ENCODE results near the gene ARF6.
"Not testable (repeated sequence)": the region's sequence is repeated elsewhere in the genome, so short reads cannot be mapped to it uniquely, and the experiment has no call there.

The ARF6 gene

DNA sequence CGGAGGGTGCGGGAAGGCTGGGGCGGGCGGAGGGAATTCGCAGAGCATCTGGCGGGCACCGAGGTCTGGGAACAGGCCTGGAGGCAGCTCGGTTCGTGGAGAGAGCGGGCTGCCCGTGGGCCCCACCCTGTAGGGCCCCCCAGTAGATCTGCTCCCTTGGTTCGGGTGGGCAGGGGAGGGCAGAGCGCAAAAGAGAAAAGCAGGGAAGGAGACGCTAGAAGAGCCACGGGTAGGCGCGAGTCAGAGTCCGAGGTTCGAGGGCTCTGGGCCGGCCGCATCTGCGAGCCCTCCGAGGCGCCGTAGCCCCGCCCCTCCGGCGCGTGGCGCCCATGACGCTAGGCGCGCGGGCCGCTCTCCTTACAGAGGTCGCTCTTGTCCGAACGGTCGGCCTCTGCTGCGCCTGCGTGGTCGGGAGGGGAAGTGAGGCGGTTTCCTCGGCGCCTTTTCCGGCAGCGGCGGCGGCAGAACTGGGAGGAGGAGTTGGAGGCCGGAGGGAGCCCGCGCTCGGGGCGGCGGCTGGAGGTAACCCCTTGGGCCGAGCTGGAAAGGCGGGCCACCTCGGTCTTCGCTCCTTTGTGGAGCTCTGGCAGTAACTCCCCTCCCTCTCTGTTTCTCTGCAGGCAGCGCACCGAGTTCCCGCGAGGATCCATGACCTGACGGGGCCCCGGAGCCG, at the start of gene ARF6:
Gene ARF6 (plus strand): TSS at position 447 of the 673 bp plus-strand sequence. CDS start 655 bp downstream, outside the sequence.
- DNase-seq (ENCODE audit: low read depth in 2 of 3, low spot score in 1 of 3), result peak; percentile 92 to 96 (median 96)

DNA sequence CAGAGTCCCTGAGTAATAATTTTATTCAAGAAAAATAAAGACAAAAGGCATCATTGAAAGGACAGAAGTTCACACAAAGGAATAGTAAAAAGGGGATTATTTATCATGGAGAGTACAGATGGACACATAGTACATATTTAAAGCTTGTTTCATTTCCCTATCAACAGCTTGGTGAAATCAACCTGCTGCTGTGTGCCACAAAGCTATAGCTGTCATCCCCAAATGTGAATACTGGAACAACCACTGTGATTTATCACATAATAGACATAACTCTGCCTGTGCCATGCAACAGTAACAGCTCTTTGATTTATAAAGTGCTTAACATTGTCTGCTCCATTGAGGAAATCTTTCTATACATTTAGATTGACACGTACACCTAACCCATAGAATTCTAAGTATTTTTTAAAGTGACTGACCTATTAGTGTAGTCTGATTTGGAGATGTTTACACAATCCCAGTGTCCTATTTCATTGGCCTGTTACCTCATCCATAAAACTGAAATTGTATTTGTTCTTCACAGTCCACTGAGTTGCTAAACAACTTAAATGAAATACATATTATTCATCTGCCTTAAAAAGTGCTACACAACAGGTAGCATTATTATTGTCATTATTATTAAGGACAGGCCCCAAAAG, 43.6 kb upstream of the ARF6 start:
- DNase-seq (ENCODE audit: low read depth in 2 of 3, low spot score in 1 of 3), result no peak

DNA sequence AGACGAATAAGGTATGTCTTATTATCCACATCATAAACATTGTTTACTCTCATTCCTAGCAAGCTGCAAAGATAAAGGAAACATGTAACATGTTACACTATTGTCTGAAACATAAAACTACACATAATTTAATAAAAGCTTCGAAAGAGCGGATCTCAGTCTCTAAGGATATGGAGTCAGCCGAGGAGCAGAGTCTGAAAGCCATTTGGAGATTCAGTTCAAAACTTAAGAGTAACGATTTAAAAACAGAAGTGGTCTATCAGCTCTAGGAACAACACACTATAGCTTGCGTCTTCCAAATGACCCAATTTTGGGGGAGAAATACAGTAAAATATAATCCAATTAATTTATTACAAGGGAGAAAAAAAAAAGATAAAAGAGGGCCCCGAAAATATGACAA, 41.1 kb upstream of the ARF6 start:
- no peak for DNase-seq (ENCODE audit: low read depth in 2 of 3, low spot score in 1 of 3)

DNA sequence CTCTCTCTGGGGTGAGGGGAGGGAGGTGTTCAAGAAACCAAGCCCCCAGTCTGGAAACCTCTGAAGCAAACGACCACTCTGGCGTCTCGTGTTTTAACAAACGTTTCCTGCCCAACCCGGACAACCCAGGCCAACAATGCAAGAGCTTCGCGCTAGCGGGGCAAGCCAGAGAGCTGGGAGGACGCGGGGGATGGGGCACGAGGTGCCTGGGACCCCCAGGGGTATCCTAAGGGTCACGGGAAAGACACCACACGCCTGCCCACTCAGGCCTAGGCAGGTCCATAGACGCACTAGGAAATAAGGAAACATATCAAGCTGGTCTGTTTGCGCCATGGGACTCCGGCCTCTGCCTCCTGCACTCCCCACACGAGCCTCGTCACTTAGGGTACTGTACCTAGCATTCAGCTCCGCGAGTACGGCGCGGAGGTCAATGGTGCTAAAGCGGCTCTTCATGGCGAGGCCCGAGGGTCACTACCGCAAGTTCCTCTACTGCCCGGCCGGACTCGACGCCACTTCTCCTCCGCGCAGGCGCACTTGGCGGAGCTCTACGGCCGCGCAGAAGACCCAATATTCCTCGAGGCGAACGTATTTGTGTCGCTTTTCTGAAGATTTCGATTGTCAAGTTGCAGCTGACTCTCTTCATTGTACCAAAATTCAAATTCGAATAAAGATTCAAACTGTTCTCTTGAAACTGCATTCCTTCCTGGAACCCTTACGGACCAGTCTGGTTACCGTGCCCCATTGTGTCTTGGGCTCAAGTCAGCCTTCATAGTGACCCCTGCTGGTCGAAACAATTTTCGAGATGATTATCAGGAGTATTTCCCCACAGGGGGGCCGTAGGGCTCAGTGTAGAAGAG, 40.4 kb upstream of the ARF6 start, which contains the start of gene NEMF:
Gene NEMF (minus strand): TSS at position 488 of the 857 bp plus-strand sequence. CDS start 35 bp downstream, at position 453.
- peak in 2 of 3 donors; percentile 74 to 95 for DNase-seq (ENCODE audit: low read depth in 2 of 3, low spot score in 1 of 3)

DNA sequence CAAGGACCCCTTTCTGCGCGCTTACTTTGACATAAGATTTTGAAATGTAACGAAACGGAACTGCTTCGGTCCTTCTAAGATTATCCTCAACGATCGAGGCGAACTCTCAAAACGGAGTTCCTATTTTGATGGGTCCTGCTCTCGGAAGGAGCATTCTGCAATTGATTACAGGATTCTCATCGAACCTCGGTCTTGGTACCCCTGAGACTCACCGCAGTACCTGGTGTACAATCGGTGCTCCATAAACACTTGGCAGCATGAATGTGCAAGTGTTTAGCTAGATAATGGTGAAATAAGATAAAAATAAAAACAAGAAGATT, 39.8 kb upstream of the ARF6 start:
- DNase-seq (ENCODE audit: low read depth in 2 of 3, low spot score in 1 of 3), result no peak

DNA sequence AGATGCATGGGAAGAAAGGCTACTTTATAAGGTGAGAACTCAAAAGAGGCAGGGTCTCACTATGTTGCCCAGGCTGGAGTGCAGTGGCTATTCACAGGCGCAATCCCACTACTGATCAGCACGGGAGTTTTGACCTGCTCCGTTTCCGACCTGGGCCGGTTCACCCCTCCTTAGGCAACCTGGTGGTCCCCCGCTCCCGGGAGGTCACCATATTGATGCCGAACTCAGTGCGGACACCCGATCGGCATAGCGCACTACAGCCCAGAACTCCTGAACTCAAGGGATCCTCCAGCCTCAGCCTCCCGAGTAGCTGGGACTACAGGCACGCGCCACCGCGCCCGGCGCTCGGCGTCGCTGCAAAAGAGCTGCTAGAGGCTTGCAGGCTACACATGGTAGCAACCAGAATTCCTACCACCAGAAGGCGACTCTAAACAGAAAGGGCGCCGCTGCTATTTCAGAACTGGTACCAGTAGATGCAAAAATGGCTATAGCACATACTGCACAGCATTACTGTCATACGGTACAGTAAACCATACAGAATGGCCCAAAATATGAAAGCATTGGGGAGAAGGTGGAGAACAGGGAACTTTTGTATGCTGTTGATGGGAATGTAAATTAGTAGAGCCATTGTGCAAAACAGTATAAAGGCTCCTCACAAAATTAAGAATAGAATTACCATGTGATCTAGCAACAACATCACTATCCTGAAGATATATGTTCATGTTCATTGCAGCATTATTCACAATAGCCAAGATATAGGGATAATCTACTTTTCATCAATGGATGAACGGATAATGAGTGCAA, 39.1 kb upstream of the ARF6 start:
- DNase-seq (ENCODE audit: low read depth in 2 of 3, low spot score in 1 of 3), result peak; percentile 65 to 66 (median 65)

DNA sequence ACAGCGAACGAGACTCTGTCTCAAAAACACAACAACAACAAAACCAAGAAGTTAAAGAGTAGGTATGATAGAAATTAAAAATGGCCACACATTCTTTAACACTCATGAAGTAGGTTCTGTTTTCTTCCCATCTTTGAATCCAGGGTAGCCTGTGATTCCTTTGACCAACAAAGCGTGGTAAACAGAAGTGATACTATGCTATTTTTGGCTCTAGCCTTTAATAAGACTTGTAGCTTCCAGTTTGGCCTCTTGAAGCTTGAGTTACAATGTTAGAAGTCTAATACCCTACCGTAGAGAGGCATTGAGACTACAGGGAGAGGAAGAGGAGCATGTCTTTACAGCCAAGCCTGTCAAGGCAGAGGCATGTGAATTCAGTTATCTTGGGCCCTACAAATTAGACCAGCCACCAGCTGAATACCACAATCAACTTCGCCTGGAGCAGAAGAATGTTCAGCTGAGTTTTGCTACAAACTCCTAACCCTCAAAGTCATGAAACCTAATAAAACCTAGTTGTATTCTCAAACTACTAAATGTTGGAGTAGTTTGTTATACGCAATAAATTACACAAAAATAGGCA, 35.4 kb upstream of the ARF6 start:
- DNase-seq (ENCODE audit: low read depth in 2 of 3, low spot score in 1 of 3), result no peak

DNA sequence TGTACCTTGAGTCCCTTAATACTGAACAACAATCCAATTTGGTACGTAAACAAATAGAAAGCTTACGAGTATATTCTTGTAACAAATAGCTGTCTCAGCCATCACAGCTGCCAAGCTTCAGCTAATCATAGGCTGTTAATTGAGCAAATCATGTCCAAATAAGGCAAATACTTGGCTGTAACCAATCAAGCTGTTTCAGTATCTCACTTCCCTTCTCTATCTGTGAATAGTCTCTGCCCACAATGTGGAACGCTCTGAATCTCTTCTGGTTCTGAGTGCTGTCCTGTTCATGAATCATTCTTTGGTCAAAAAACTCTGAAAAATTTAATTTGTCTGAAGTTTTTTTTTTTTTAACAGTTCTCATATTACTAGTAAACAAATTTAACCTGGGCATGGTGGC, 34.5 kb upstream of the ARF6 start:
- DNase-seq (ENCODE audit: low read depth in 2 of 3, low spot score in 1 of 3), result no peak

DNA sequence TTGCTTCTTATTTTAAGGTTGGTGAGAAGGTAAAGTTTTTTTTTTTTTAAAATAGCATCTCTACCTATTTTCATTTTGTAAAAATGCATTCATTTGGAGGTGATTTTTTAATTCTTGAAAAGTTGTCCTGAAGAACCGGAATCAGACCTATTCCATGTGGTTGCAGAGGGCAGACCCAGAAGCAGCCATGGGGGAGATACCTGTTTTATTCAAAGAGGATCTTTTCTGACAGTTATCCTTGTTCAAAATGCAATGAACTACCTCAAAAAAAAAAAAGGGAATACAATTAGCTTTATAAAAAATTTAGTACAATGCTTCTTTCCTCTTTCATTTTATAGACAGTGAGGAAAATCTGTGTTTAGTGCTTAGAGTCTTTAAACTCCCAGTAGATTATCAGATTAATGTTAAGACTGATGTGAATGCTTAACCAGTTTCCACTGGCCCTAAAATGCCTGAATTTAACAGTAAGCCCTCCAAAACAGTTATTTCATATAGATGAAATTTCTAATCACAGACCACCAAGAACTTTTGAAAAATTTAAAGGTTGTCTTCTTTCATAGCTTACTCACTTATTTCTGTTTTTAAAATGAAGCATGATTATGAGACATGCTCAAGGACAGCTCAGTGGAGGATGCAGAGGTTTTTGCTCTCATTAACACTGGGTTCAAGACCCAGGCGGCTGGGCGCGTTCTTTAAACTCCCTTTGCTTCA, 31.7 kb upstream of the ARF6 start:
- DNase-seq (ENCODE audit: low read depth in 2 of 3, low spot score in 1 of 3), result no peak

DNA sequence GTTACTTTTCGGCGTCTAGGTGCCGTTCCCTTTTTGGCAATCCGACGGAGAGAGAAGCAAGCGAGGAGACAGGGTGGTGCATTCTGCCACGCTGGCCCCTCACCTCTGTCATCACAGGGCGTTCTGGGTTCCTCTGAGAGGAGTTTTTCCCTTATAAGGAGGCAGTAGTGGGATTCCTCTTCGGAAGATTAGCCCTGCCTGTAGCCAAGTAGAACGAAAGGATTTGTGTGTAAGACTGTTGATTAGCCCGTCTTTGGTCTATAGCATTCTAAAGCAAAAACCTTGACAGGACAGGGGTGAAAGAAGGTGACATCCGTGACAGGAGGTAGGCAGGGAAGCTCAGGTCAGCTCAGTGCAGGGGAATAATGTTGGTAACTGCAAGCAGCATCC, 31.2 kb upstream of the ARF6 start:
- DNase-seq (ENCODE audit: low read depth in 2 of 3, low spot score in 1 of 3), result peak; percentile 50 to 60 (median 51)

DNA sequence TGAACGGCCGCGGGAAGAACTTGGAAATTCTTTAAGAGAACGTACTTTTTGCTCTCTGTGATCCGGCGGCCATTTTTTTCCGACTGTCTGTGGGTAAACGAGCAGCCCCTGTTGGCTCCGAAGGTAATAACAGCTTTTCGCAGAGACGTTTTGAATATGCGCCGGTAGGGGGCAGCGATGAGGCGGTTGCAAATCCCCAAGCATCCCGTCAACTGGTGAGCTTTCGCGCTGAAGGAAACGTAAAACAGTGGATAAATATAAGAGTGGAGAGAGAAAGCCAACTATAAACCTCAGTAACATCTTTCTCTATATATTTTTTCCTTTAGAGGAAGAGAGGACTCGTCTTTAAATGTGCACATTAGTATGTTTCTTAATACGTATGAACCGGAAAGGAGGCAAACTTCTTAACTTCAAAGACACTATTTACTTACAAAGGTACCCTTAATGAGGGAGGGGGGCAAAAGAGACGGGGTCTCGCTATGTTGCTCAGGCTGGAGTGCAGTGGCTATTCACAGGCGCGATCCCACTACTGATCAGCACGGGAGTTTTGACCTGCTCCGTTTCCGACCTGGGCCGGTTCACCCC, 30.7 kb upstream of the ARF6 start:
- peak; percentile 73 to 90 (median 83) for DNase-seq (ENCODE audit: low read depth in 2 of 3, low spot score in 1 of 3)

DNA sequence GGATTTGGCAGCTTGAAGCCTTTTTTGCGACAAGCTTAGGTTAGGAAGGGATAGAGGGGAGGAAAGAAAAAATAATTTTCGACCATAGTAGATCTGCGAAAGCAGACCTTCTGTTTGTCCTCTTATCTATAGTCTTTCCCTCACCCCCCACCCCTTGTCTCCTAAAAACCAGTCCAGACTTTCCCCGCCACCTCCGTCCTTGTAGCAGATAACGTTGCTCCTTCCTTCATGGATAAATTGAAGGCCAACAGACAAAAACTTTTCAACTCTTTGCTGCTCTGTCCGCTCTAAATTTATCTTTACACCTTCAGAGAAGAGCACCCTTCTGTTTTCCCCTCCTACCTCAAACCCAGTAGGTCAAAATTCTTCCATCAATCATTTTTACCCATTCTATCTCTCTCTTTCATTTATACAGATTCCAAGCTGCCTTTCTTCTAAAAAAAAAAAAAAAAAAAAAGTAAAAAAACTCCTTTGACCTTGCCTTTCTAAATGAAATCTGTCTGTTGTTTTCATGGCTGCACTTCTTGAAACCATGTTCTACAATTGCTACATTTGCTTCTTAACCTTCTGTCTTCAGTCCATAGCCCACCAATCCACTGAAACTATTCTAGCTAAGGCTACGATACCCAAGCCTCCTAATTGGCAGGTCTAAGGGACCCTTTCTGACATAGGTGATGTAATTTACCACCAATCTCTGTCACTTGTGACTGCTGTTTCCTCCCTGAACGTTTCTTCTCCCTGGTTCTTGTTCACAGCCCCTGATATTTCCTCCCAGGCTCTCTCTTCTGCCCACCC, 29.2 kb upstream of the ARF6 start:
- no peak for DNase-seq (ENCODE audit: low read depth in 2 of 3, low spot score in 1 of 3)

DNA sequence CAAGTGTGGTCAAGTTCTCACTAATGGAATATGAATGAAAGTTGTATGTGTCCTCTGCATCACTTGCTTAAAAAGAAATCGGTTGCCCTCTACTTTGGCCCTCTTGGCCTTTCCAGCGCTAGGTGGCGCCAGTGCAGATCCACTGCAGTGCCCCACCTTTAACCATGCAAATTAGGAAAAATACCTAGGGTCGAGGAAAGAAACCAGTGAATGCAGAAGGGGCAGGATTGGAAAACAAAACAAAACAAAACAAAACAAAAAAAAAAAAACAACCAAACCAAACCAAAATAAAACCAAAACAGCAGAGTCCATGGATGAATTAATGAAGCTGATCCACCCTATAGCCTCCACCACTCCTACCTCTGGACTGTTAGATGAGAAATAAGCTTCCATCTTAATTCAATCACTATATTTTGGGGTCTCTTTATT, 27.4 kb upstream of the ARF6 start:
- peak; percentile 63 to 80 (median 77) for DNase-seq (ENCODE audit: low read depth in 2 of 3, low spot score in 1 of 3)

DNA sequence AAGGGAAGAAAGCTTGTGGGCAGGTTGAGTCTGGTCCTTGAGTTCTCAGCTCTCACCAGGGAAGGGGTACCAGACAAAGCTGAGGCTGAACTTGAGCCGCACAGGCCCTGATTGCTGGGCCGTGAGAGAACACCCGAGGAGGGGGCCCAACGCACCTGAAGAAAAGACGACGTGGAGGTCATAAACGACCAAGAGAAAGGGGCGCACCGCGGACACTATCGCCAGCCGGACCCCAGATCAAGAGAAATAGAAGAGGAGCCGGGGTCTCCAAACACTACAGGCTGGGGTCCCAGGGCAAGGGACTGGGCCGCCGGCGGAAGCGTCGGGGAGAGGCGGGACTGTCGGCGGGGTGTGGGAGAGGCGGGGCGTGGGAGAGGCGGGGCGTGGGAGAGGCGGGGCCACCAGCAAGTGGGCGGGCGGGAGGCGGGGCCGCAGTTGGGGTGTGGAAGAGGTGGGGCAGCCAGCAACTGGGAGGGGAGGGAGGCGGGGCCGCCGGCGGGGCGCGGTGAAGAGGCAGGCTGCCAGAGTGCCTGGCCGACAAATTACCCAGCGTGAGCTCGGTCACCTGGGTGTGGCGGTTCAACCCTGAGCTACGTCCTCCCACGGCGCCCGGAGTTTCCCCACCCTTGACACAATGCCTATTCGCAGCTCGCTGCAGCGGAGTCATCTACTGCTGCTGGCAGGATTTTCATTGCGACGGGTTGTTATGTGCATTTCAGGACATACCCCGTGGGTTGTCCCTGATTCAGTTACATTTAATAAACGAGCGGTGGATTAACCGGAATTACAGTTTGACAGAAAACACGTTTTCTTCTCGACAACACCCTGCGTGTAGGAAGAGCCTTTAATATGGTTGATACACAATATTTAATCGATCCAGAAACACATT, 24.8 kb upstream of the ARF6 start:
- DNase-seq (ENCODE audit: low read depth in 2 of 3, low spot score in 1 of 3), result peak; percentile 97 to 99 (median 98)

DNA sequence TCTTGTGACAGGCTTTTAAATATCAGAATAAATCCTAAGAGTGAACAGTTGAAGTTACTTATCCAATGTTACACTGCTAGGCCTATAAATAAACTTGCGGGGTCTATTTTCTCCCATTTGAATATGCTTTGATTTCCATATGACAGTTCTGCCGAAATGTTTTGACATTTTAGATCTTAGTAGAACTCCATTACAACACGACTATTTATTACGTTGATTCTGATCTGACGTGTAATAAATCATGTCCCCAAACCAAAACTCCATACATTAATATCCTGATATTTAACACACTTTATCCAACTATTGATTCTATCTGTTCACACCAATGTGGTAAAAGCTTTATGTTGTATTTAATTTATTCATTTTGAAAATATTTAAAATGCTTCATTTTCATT, 24.2 kb upstream of the ARF6 start:
- DNase-seq (ENCODE audit: low read depth in 2 of 3, low spot score in 1 of 3), result no peak

DNA sequence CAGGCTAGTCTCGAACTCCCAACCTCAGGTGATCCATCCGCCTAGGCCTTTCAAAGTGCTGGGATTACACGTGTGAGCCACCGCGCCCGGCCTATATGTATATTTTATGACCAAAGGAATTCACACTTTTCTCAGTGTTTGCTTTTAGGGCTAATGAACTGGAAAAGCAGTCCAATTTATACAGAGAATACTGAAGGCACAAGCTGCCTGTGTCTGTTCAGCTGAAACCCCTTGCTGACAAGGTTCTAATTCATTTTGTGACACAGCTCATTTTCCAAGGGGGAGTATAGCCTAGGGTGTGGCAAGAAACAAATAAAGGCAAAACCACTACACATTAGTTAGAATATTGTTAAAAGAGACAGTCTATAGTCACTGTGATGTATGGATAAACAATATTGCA, 22.0 kb upstream of the ARF6 start:
- no peak for DNase-seq (ENCODE audit: low read depth in 2 of 3, low spot score in 1 of 3)

DNA sequence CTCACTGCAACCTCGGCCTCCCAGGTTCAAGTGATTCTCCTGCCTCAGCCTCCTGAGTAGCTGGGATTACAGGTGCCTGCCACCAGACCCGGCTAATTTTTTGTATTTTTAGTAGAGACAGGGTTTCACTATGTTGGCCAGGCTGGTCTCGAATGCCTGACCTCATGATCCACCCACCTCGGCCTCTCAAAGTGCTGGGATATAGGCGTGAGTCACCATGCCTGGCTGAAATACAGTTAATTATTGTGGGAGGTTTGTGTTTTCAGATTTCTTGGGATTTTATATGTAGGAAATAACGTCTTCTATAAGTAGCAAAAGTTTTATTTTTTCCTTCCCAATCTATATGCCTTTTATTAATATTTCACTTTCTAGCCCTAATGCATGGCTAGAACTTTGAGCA, 19.3 kb upstream of the ARF6 start:
- DNase-seq (ENCODE audit: low read depth in 2 of 3, low spot score in 1 of 3), result not testable (repeated sequence)

DNA sequence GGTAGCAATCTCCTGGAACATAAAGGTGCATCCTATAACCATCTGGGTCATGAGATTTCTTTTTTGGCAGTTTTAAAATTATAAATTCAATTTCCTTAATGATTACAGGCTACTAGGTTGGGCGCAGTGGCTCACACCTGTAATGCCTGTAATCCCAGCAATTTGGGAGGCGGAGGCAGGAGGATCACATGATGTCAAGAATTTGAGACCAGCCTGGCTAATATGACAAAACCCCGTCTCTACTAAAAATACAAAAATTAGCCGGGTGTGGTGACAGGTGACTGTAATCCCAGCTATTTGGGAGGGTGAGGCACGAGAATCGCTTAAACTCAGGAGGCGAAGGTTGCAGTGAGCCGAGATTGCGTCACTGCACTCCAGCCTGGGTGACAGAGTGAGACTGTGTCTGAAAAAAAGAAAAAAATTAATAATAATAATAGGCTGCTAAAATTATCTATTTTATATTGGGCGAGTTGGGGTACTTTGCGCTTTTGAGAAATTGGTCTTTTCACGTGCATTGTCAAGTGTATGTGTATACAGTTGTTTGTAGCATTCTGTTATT, 17.2 kb upstream of the ARF6 start:
- DNase-seq (ENCODE audit: low read depth in 2 of 3, low spot score in 1 of 3), result no peak
